Aorta (tissue), 5 donors: ENCODE measurements around the gene ERBB2. TPM values are rescaled to one million over a fixed set of nuclear protein-coding genes. Genes with fewer than 3 reads are reported as not detected.
"Not testable (repeated sequence)": the region's sequence is repeated elsewhere in the genome, so short reads cannot be mapped to it uniquely, and the experiment has no call there.

ENCODE experiments used
- ATAC-seq: fragments of 200-7000 bp; cut with Tn5 transposase; one replicate; pipeline ENCODE4 v1.9.1; 2022; ENCODE audit warnings: moderate library complexity; ENCODE audit not compliant: low FRiP score
- DNase-seq, 2 donors: peaks; one replicate each; pipeline ENCODE4 v3.0.0-alpha.2; 2020
- H3K27ac ChIP-seq, 2 donors: one replicate each; pipeline ENCODE4 v1.5.1; 2013; ENCODE audit warnings: low read length in 2 of 2, mild to moderate bottlenecking in 2 of 2, moderate library complexity in 2 of 2, control low read depth in 1 of 2, inconsistent platforms in 1 of 2, low read depth in 1 of 2
- H3K27me3 ChIP-seq, 2 donors: one replicate each; pipeline ENCODE4 v1.6.1; 2013; ENCODE audit warnings: control low read depth in 1 of 2, low read length in 1 of 2, mild to moderate bottlenecking in 1 of 2, moderate library complexity in 1 of 2; ENCODE audit not compliant: insufficient read depth in 2 of 2, control insufficient read depth in 1 of 2
- H3K36me3 ChIP-seq, 2 donors: one replicate each; pipeline ENCODE4 v1.6.1; 2013; ENCODE audit warnings: control low read depth in 1 of 2, low read length in 1 of 2, mild to moderate bottlenecking in 1 of 2; ENCODE audit not compliant: insufficient read depth in 2 of 2, control insufficient read depth in 1 of 2
- H3K4me1 ChIP-seq, 2 donors: one replicate each; pipeline ENCODE4 v1.6.1; 2013; ENCODE audit warnings: low read length in 2 of 2, control low read depth in 1 of 2, mild to moderate bottlenecking in 1 of 2, moderate library complexity in 1 of 2; ENCODE audit not compliant: insufficient read depth in 2 of 2, control insufficient read depth in 1 of 2
- H3K4me3 ChIP-seq, 2 donors: one replicate each; pipeline ENCODE4 v1.5.1; 2013; ENCODE audit warnings: low read length in 2 of 2, control low read depth in 1 of 2, mild to moderate bottlenecking in 1 of 2
- H3K9me3 ChIP-seq: one replicate; pipeline ENCODE4 v1.6.1; 2013; ENCODE audit warnings: mild to moderate bottlenecking, low read length; ENCODE audit not compliant: control insufficient read depth
- WGBS, 2 donors: extraction: QIAGEN DNeasy Blood & Tissue Kit; methylation state at CpG; one replicate each; pipeline ENCODE4 v1.1.7; 2013; 5-methylcytosine and 5-hydroxymethylcytosine counted together
- intact Hi-C, 2 donors: fragments of 100-400 bp; cut with DNase I; formaldehyde crosslinking; loops; one replicate each; pipeline versions ENCODE4 v1.14.2 to v1.15.0; 2022
- polyA plus RNA-seq, 2 donors: library from polyadenylated mRNA; stranded (reverse); fragments of 200-250 nt; gene quantifications; one replicate each; pipeline ENCODE4 v1.2.3, GENCODE V29; 2013
- total RNA-seq, 2 donors: library from RNA; stranded (reverse); fragmentation: NEBNext Ultra II Directional; extraction: Animal tissue kit (Norgen Biotek cat#: 25700); gene quantifications; one replicate each; pipeline ENCODE4 v1.2.1, GENCODE V29; 2021
- donor health status: healthy with polysubstance abuse.
- donor health status: Bipolar disorder and iron deficiency.
- donor health status: DM: no; HTN: no; CAD: no.
- donor health status: DM: no; HTN: no; CAD: no.
- donor health status: DM: yes; HTN: yes; CAD: no.

ERBB2 gene
- total and polyA plus RNA-seq, 4 donors, result 22.7 to 74.0 (median 59.1) TPM

DNA sequence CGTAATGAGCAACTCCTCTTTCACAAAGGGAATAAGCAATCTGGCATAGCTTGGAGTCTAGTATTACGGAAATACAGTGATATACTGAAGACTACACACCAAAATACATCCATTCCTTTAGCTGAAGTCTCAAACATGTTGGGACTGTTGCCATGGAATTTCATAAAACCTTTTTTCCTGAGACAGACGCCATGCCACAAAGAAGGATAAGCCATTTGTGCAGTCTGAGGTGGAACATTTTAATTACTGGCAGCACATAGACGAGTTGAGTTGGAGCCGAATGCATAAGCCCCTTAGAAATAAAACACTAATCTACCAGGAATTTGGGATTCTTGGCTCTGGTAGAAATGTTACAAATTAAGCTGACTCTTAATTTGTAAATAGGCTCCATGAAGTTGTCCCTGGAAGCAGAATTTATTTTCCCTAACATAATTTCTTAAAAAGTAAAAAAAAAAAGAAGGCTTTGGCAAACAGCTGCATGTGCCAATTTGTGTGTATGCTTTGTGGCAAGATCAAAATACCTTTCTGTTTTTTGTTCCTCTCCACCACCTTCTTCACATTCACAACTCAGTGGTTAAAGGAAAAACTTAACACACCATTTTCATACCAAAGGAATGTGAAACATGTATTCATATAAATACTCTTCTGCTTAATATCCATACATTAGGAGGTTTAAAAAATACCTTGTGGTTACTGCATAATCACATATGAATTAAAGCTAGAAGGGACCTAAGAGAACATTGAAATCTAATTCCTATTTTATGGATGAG is 63.4 kb downstream of the ERBB2 start:
- WGBS, 2 donors, result 35 to 42% methylated on average over 5 of the region's 5 CpGs
- no peaks in the 10 kb centered on the region for H3K27me3 ChIP-seq
- H3K4me3 ChIP-seq, result no peak overlapping the region
- no peaks in the 10 kb centered on the region for H3K36me3 ChIP-seq
- no peaks in the 10 kb centered on the region for H3K9me3 ChIP-seq
- H3K4me1 ChIP-seq, result no peaks in the 10 kb centered on the region
- no peak for ATAC-seq
- DNase-seq, result no peak
- intact Hi-C loops, result no loop called here
- H3K27ac ChIP-seq, result no peak overlapping the region

- ATAC-seq, intact Hi-C loops, DNase-seq, H3K4me3 ChIP-seq, H3K27me3 ChIP-seq, H3K9me3 ChIP-seq, H3K36me3 ChIP-seq, H3K27ac ChIP-seq, H3K4me1 ChIP-seq: not testable (repeated sequence)
- WGBS, 2 donors, result 85 to 91% methylated on average over 3 of the region's 3 CpGs
Measured at GRCh38 chr17:39764171-39764570, 64.3 kb downstream of the ERBB2 start.

DNA sequence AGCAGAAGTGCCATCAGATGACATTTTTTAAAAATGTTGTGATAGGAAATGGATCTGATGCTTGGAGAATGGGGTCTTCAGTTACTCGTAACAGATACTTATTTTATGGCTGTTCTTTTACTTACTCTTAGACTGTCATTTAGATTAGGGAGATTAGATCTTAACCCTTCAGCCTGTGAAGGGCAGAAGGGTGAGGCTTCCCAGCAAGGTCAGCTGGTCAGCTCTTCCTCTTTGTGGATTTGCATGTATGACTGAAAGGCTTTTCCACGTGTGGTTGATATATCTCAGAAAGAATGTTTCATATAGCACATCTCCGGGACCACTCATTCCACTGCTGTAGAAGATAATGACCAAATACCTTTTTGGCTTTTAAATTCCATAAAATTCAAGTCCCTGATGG is 65.3 kb downstream of the ERBB2 start:
- ATAC-seq, result no peak
- no peak overlapping the region for H3K4me3 ChIP-seq
- H3K36me3 ChIP-seq, result no peaks in the 10 kb centered on the region
- WGBS, 2 donors, result 61 to 86% methylated on average over 3 of the region's 3 CpGs
- no peak overlapping the region for H3K27ac ChIP-seq
- H3K9me3 ChIP-seq, result no peaks in the 10 kb centered on the region
- intact Hi-C loops, result no loop called here
- DNase-seq, result no peak
- H3K27me3 ChIP-seq, result no peaks in the 10 kb centered on the region
- H3K4me1 ChIP-seq, result no peaks in the 10 kb centered on the region

GRCh38 chr17:39765766-39766165 is 65.9 kb downstream of the ERBB2 start:
- no peaks in the 10 kb centered on the region for H3K36me3 ChIP-seq
- no peaks in the 10 kb centered on the region for H3K9me3 ChIP-seq
- H3K27ac ChIP-seq, result no peak overlapping the region
- 90 to 92% methylated on average over 18 of the region's 18 CpGs for WGBS, 2 donors
- intact Hi-C loops, result no loop called here
- ATAC-seq, result no peak
- no peak overlapping the region for H3K4me3 ChIP-seq
- H3K4me1 ChIP-seq, result no peaks in the 10 kb centered on the region
- H3K27me3 ChIP-seq, result no peaks in the 10 kb centered on the region
- DNase-seq, result no peak

DNA sequence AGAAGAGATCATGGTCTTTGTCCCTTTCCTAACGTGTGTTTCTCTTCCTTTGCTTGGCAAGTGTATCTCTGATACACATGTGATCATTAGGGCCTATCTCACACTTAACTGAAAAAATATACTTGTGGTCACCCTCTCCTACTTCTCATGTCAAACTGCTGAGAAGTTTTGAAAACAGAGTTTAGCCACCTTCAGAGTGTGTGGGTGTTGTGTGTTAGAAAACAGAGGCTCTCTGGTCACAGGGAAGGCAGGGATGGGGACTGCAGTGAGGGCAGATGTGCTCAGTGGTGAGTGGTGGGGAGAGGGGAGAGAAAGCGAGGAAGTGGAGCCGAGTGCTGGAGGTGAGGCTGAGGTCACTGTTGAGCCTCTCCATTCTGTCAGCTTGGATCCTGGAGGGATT is 67.3 kb downstream of the ERBB2 start:
- intact Hi-C loops, result no loop called here
- Histone ChIP-seq H3K4me1 (no peaks in the 10 kb centered on the region), H3K9me3 (no peaks in the 10 kb centered on the region), H3K27me3 (no peaks in the 10 kb centered on the region), H3K27ac (no peak overlapping the region), H3K36me3 (no peaks in the 10 kb centered on the region), H3K4me3 (no peak overlapping the region)
- DNase-seq (no peak), ATAC-seq (no peak)
- 74 to 80% methylated on average over 3 of the region's 3 CpGs for WGBS, 2 donors

DNA sequence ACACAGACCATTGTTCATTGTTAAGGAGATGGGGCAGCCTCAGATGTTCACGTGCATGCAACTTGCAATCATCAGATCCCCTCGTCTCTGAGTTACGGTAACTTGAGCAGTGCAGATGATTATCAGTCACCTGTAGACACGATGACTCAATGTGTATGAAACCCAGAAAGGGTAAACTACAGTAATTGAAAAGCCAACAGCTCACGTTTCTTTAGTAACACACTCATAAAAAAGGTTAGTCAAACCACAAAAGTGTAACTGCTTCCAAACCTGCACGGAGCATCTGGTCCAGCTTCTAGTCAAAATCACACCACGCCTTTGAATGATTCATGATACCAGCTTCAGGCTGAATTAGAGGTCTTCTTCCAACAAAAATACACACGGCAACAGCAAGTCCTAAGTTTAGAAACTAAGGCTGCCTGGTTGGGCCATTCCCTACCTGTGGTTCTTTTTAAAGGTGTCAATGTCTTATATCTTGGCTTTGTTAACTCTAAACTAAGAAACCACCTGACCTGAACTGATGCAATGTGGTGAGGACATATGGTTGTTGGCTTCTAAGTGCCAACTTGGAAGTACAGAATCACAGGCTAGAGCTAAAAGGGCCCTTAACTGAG is 70.2 kb downstream of the ERBB2 start:
- WGBS, 2 donors, result 53 to 58% methylated on average over 8 of the region's 8 CpGs
- DNase-seq, result no peak
- Histone ChIP-seq H3K27ac (no peak overlapping the region), H3K27me3 (no peaks in the 10 kb centered on the region), H3K36me3 (no peaks in the 10 kb centered on the region), H3K4me1 (no peaks in the 10 kb centered on the region), H3K9me3 (no peaks in the 10 kb centered on the region), H3K4me3 (no peak overlapping the region)
- intact Hi-C loops, result no loop called here
- no peak for ATAC-seq

DNA sequence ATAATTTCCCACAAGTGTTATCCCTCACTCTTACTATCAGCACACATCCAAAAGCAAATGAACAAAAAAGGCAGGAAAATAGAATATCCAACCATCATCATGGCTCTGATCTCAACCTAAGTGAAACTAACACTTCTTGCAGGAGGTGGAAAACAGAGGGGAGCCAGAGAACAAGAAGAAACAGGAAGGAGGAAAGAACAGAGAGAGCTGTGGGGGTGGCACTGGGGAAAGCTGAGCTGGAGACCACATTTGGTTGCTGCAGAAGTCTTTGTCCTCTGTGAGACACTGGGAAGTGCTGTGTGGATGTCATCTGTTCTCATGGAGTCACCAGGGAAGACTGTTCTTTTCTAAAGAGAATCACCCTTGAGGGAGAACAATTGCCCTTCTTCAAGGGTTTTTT is 72.6 kb downstream of the ERBB2 start:
- no peaks in the 10 kb centered on the region for H3K9me3 ChIP-seq
- H3K36me3 ChIP-seq, result no peaks in the 10 kb centered on the region
- no peaks in the 10 kb centered on the region for H3K4me1 ChIP-seq
- ATAC-seq, result no peak
- no peak for DNase-seq
- no peak overlapping the region for H3K27ac ChIP-seq
- H3K4me3 ChIP-seq, result no peak overlapping the region
- no peaks in the 10 kb centered on the region for H3K27me3 ChIP-seq
- intact Hi-C loops, result no loop called here

- Histone ChIP-seq H3K4me3 (no peak overlapping the region), H3K9me3 (no peaks in the 10 kb centered on the region), H3K27ac (no peak overlapping the region), H3K36me3 (no peaks in the 10 kb centered on the region), H3K27me3 (no peaks in the 10 kb centered on the region), H3K4me1 (no peaks in the 10 kb centered on the region)
- ATAC-seq, result no peak
- 91 to 93% methylated on average over 7 of the region's 7 CpGs for WGBS, 2 donors
- DNase-seq, result no peak
- intact Hi-C loops, result no loop called here
Measured at GRCh38 chr17:39772987-39773934, 73.4 kb downstream of the ERBB2 start.
